Activated CD8-positive, alpha-beta memory T cell treated with anti-CD3 and anti-CD28 coated beads for 48 hours (primary cell): ENCODE results near the gene CYTL1.
"Not testable (repeated sequence)": the region's sequence is repeated elsewhere in the genome, so short reads cannot be mapped to it uniquely, and the experiment has no call there.

Experiments used
- DNase-seq, 3 experiments: peaks; one replicate each; pipeline ENCODE4 v3.0.0-alpha.2; 2020; ENCODE audit warnings: low read depth in 2 of 3, low spot score in 2 of 3

CYTL1 gene

GRCh38 chr4:5034206-5034605, 14.9 kb upstream of the CYTL1 start:
- DNase-seq: no peak

GRCh38 chr4:5033281-5033841, 14.1 kb upstream of the CYTL1 start:
- DNase-seq: no peak

GRCh38 chr4:5032813-5033212, 13.6 kb upstream of the CYTL1 start:
- no peak for DNase-seq

GRCh38 chr4:5030927-5031326, 11.7 kb upstream of the CYTL1 start:
- DNase-seq: no peak

GRCh38 chr4:5030221-5030620, 11.0 kb upstream of the CYTL1 start:
- no peak for DNase-seq

- no peak for DNase-seq
Observed at GRCh38 chr4:5029447-5029846, 10.2 kb upstream of the CYTL1 start.

- no peak for DNase-seq
Observed at GRCh38 chr4:5028480-5028879, 9.2 kb upstream of the CYTL1 start.

GRCh38 chr4:5027346-5027745, 8.1 kb upstream of the CYTL1 start:
- DNase-seq: no peak

- no peak for DNase-seq
Observed at GRCh38 chr4:5026371-5026770, 7.1 kb upstream of the CYTL1 start.

- DNase-seq: no peak
Observed at GRCh38 chr4:5024673-5025072, 5.4 kb upstream of the CYTL1 start.

- DNase-seq: no peak
Observed at GRCh38 chr4:5021546-5021945, 2.3 kb upstream of the CYTL1 start.

GRCh38 chr4:5020341-5020740, 1.1 kb upstream of the CYTL1 start:
- no peak for DNase-seq

GRCh38 chr4:5019796-5020195, 538 bp upstream of the CYTL1 start:
- no peak for DNase-seq

- DNase-seq: no peak
Observed at GRCh38 chr4:5018603-5019002, 655 bp downstream of the CYTL1 start.

GRCh38 chr4:5018096-5018495, 1.2 kb downstream of the CYTL1 start:
- no peak for DNase-seq

- no peak for DNase-seq
Observed at GRCh38 chr4:5014007-5014682, 5.1 kb downstream of the CYTL1 start.

GRCh38 chr4:5012958-5013357, 6.3 kb downstream of the CYTL1 start:
- no peak for DNase-seq

- no peak for DNase-seq
Observed at GRCh38 chr4:5012244-5012898, 6.9 kb downstream of the CYTL1 start.

GRCh38 chr4:5010984-5011383, 8.3 kb downstream of the CYTL1 start:
- no peak for DNase-seq

- DNase-seq: no peak
Observed at GRCh38 chr4:5009796-5010195, 9.5 kb downstream of the CYTL1 start.

GRCh38 chr4:5006932-5007331, 12.3 kb downstream of the CYTL1 start:
- DNase-seq: not testable (repeated sequence)

GRCh38 chr4:5004496-5004895, 14.8 kb downstream of the CYTL1 start:
- DNase-seq: no peak

GRCh38 chr4:5003918-5004317, 15.3 kb downstream of the CYTL1 start:
- DNase-seq: no peak
